H9 (cell line): ENCODE results near the gene SYAP1. TPM values are rescaled to one million over a fixed set of nuclear protein-coding genes. Genes with fewer than 3 reads are reported as not detected.
A peak's percentile ranks its signal among the peaks of the same experiment; 100 is the strongest.

Source experiments
- DNase-seq: peaks from one replicate; pipeline ENCODE4 v3.0.0-alpha.2; 2017
- H2AFZ ChIP-seq: one replicate; pipeline ENCODE4 v1.6.1; 2013; ENCODE audit warnings: mild to moderate bottlenecking, low read length, control low read depth, moderate library complexity
- H2AK5ac ChIP-seq: 2 replicates; pipeline ENCODE4 v1.6.1; 2013; ENCODE audit warnings: low read length, control low read depth, mixed read lengths; ENCODE audit not compliant: insufficient read length
- H2BK120ac ChIP-seq: one replicate; pipeline ENCODE4 v1.6.1; 2013; ENCODE audit warnings: low read depth, mild to moderate bottlenecking, low read length, control low read depth, inconsistent platforms; ENCODE audit not compliant: poor library complexity, severe bottlenecking
- H2BK12ac ChIP-seq: 2 replicates; pipeline ENCODE4 v1.6.1; 2013; ENCODE audit warnings: low read length, control low read depth, mixed read lengths, low read depth; ENCODE audit not compliant: insufficient read length
- H2BK15ac ChIP-seq: 2 replicates; pipeline ENCODE4 v1.6.1; 2013; ENCODE audit warnings: low read depth, low read length, control low read depth
- H2BK20ac ChIP-seq: one replicate; pipeline ENCODE4 v1.6.1; 2013; ENCODE audit warnings: low read depth, mild to moderate bottlenecking, low read length, control low read depth, inconsistent platforms; ENCODE audit not compliant: poor library complexity, severe bottlenecking
- H2BK5ac ChIP-seq: 2 replicates; pipeline ENCODE4 v1.6.1; 2013; ENCODE audit warnings: low read length, control low read depth, mixed read lengths; ENCODE audit not compliant: insufficient read length
- H3K14ac ChIP-seq: 2 replicates; pipeline ENCODE4 v1.6.1; 2013; ENCODE audit warnings: low read length, control low read depth; ENCODE audit not compliant: insufficient read depth
- H3K18ac ChIP-seq: 2 replicates; pipeline ENCODE4 v1.6.1; 2013; ENCODE audit warnings: low read depth, mild to moderate bottlenecking, mixed read lengths, low read length, control low read depth; ENCODE audit not compliant: insufficient read length
- H3K23ac ChIP-seq: 2 replicates; pipeline ENCODE4 v1.6.1; 2013; ENCODE audit warnings: low read length, control low read depth, mixed read lengths, low read depth; ENCODE audit not compliant: insufficient read length
- H3K23me2 ChIP-seq: 2 replicates; pipeline ENCODE4 v1.6.1; 2013; ENCODE audit warnings: low read depth, mild to moderate bottlenecking, mixed read lengths, low read length, control low read depth; ENCODE audit not compliant: insufficient read length, poor library complexity, severe bottlenecking
- H3K27ac ChIP-seq: 2 replicates; pipeline ENCODE4 v1.5.1; 2013; ENCODE audit warnings: low read length, control low read depth, mixed read lengths, low read depth; ENCODE audit not compliant: insufficient read length
- H3K27me3 ChIP-seq: 2 replicates; pipeline ENCODE4 v1.6.1; 2013; ENCODE audit warnings: low read length, control low read depth, inconsistent platforms; ENCODE audit not compliant: insufficient read depth
- H3K4ac ChIP-seq: 2 replicates; pipeline ENCODE4 v1.6.1; 2013; ENCODE audit warnings: low read depth, mild to moderate bottlenecking, control low read depth, inconsistent platforms, low read length, moderate library complexity
- H3K4me1 ChIP-seq: 2 replicates; pipeline ENCODE4 v1.6.1; 2013; ENCODE audit warnings: low read length, control low read depth, inconsistent platforms; ENCODE audit not compliant: insufficient read depth
- H3K4me2 ChIP-seq: 2 replicates; pipeline ENCODE4 v1.6.1; 2013; ENCODE audit warnings: low read length, control low read depth, mixed read lengths; ENCODE audit not compliant: insufficient read length, insufficient read depth
- H3K56ac ChIP-seq: 2 replicates; pipeline ENCODE4 v1.6.1; 2013; ENCODE audit warnings: low read depth, mild to moderate bottlenecking, mixed read lengths, low read length, control low read depth; ENCODE audit not compliant: insufficient read length
- H3K79me1 ChIP-seq: 2 replicates; pipeline ENCODE4 v1.6.1; 2013; ENCODE audit warnings: low read depth, mild to moderate bottlenecking, moderate library complexity, low read length, control low read depth, inconsistent platforms; ENCODE audit not compliant: insufficient read depth, poor library complexity, severe bottlenecking
- H3K79me2 ChIP-seq: 2 replicates; pipeline ENCODE4 v1.6.1; 2013; ENCODE audit warnings: low read length, control low read depth, inconsistent platforms; ENCODE audit not compliant: insufficient read depth
- H3K9ac ChIP-seq: 2 replicates; pipeline ENCODE4 v1.6.1; 2013; ENCODE audit warnings: low read length, control low read depth, mixed read lengths; ENCODE audit not compliant: insufficient read length; ENCODE audit errors: extremely low read depth
- H3K9me3 ChIP-seq: one replicate; pipeline ENCODE4 v1.6.1; 2013; ENCODE audit warnings: low read depth, low read length, inconsistent platforms; ENCODE audit not compliant: control insufficient read depth
- H3T11ph ChIP-seq: one replicate; pipeline ENCODE4 v1.6.1; 2013; ENCODE audit warnings: mild to moderate bottlenecking, low read length, control low read depth, inconsistent platforms
- H4K20me1 ChIP-seq: one replicate; pipeline ENCODE4 v1.6.1; 2013; ENCODE audit not compliant: control insufficient read depth, insufficient read length, insufficient read depth
- H4K5ac ChIP-seq: 2 replicates; pipeline ENCODE4 v1.6.1; 2013; ENCODE audit warnings: low read depth, mild to moderate bottlenecking, mixed read lengths, low read length, control low read depth; ENCODE audit not compliant: insufficient read length
- H4K8ac ChIP-seq: replicated peaks from 2 replicates; pipeline ENCODE4 v1.6.1; 2013; ENCODE audit warnings: low read length, control low read depth, mixed read lengths, low read depth; ENCODE audit not compliant: insufficient read length
- H4K91ac ChIP-seq: 2 replicates; pipeline ENCODE4 v1.6.1; 2013; ENCODE audit warnings: low read depth, mild to moderate bottlenecking, moderate library complexity, mixed read lengths, low read length, control low read depth; ENCODE audit not compliant: insufficient read length
- H3K27ac Mint-ChIP-seq, 3 experiments: 2 replicates in 2 of 3; 3 replicates in 1 of 3; pipeline ENCODE4 v1.8.0; 2020 to 2021; ENCODE audit warnings: mixed read lengths in 3 of 3, mild to moderate bottlenecking in 1 of 3, moderate library complexity in 1 of 3
- H3K27me3 Mint-ChIP-seq: 2 replicates; pipeline ENCODE4 v1.8.0; 2021; ENCODE audit warnings: low read depth, mild to moderate bottlenecking, moderate library complexity, mixed read lengths
- H3K36me3 Mint-ChIP-seq, 3 experiments: 2 replicates in 2 of 3; 3 replicates in 1 of 3; pipeline ENCODE4 v1.8.0; 2020 to 2021; ENCODE audit warnings: low read depth in 3 of 3, mixed read lengths in 3 of 3; ENCODE audit not compliant: insufficient read depth in 1 of 3
- H3K4me1 Mint-ChIP-seq, 2 experiments: 2 replicates each; pipeline ENCODE4 v1.8.0; 2020; ENCODE audit warnings: mixed read lengths in 2 of 2
- H3K4me3 Mint-ChIP-seq, 2 experiments: 2 replicates in 1 of 2; 3 replicates in 1 of 2; pipeline ENCODE4 v1.8.0; 2020 to 2021; ENCODE audit warnings: mild to moderate bottlenecking in 2 of 2, mixed read lengths in 2 of 2, moderate library complexity in 1 of 2
- H3K9me3 Mint-ChIP-seq, 2 experiments: 2 replicates in 1 of 2; 3 replicates in 1 of 2; pipeline ENCODE4 v1.8.0; 2020; ENCODE audit warnings: mild to moderate bottlenecking in 2 of 2, mixed read lengths in 2 of 2, moderate library complexity in 1 of 2
- CTCF ChIP-seq: fragments of 200-600 bp; sonication (generic); conservative IDR thresholded peaks from 3 replicates; pipeline ENCODE4 v1.8.0; 2021; ENCODE audit warnings: antibody characterized with exemption, mild to moderate bottlenecking
- WGBS: extraction: QIAGEN DNeasy Blood & Tissue Kit; methylation state at CpG from one replicate; pipeline ENCODE4 v1.1.7; 2013; ENCODE audit warnings: missing lambda C conversion rate, low lambda C conversion rate, mixed read lengths; ENCODE audit not compliant: insufficient read length; ENCODE audit errors: extremely low coverage; 5-methylcytosine and 5-hydroxymethylcytosine counted together
- total RNA-seq: library from RNA; stranded (reverse); gene quantifications from 2 replicates; pipeline ENCODE4 v1.2.1, GENCODE V29; 2021

SYAP1 gene
- total RNA-seq, 1 experiment from 2014 or later = 42.7 TPM

- H3K23ac ChIP-seq = no peak overlapping the region
- no peak overlapping the region; the same call in 1 of the 2 replicates for H3K14ac ChIP-seq
- H3K27ac ChIP-seq = no peak overlapping the region
- TF ChIP-seq CTCF = no peak
- H3K4me2 ChIP-seq = no peak overlapping the region
- WGBS = no CpG with 5 or more reads among the region's 6 CpGs
- no peaks in the 10 kb centered on the region for H3K4me1 ChIP-seq
- H3K18ac ChIP-seq = no peak overlapping the region
- no peaks in the 10 kb centered on the region for H4K20me1 ChIP-seq
- Mint-ChIP-seq H3K36me3 (peaks cover 47 to 93% (median 81%) of the 10 kb centered on the region in 3 experiments), H3K9me3 (no peaks in the 10 kb centered on the region), H3K4me3 (no peak overlapping the region), H3K4me1 (peaks cover 3 to 9% of the 10 kb centered on the region in 2 experiments; a peak in 3 of 4 replicates), H3K27ac (peak overlapping the region in 2 of 3 experiments; percentile 32 to 34; a peak in 3 of 7 replicates), H3K27me3 (no peaks in the 10 kb centered on the region)
- H4K8ac ChIP-seq = no peak overlapping the region
- H3K27me3 ChIP-seq = no peaks in the 10 kb centered on the region
- no peak overlapping the region for H2BK15ac ChIP-seq
- no peak overlapping the region for H2BK120ac ChIP-seq
- H3K4ac ChIP-seq = no peak overlapping the region
- no peak for DNase-seq
- no peak overlapping the region for H2BK12ac ChIP-seq
- no peak overlapping the region for H4K5ac ChIP-seq
- H3K9ac ChIP-seq = no peak overlapping the region
- no peak overlapping the region for H2BK20ac ChIP-seq
- no peak overlapping the region for H4K91ac ChIP-seq
- H3K9me3 ChIP-seq = no peaks in the 10 kb centered on the region
- no peak overlapping the region for H3K56ac ChIP-seq
- no peaks in the 10 kb centered on the region for H3K79me1 ChIP-seq
- H3K79me2 ChIP-seq = no peaks in the 10 kb centered on the region
- no peak overlapping the region for H2AK5ac ChIP-seq
- H2BK5ac ChIP-seq = peak overlapping the region; percentile 6
- H3T11ph ChIP-seq = no peak overlapping the region
- no peaks in the 10 kb centered on the region for H3K23me2 ChIP-seq
- H2AFZ ChIP-seq = no peak overlapping the region
Observed at GRCh38 chrX:16739574-16739973, 20.2 kb downstream of the SYAP1 start.
